OCI-LY3 (cell line): ENCODE data around the gene APOL1.

Source experiments
- H2AFZ ChIP-seq: fragments of 200-600, 300-600 bp; shearing (Covaris generic); 2 replicates; pipeline ENCODE4 v1.6.0; 2014; ENCODE audit warnings: antibody characterized with exemption, low read depth, low read length
- H3K27ac ChIP-seq: fragments of 200-600, 300-600 bp; sonication (generic); 2 replicates; pipeline ENCODE4 v1.5.1; 2014; ENCODE audit warnings: mild to moderate bottlenecking, low read length, moderate library complexity, mixed read lengths
- H3K27me3 ChIP-seq: fragments of 200-600, 300-600 bp; sonication (generic); 2 replicates; pipeline ENCODE4 v1.6.1; 2014; ENCODE audit warnings: low read depth, low read length, mixed read lengths
- H3K36me3 ChIP-seq: fragments of 200-600, 300-600 bp; sonication (generic); replicated peaks from 2 replicates; pipeline ENCODE3; 2014; ENCODE audit warnings: low read depth, low read length, mixed read lengths
- H3K4me1 ChIP-seq: fragments of 300-600, 200-600 bp; sonication (generic); 2 replicates; pipeline ENCODE4 v1.6.1; 2014; ENCODE audit warnings: low read length, mixed read lengths
- H3K4me2 ChIP-seq: fragments of 200-600, 300-600 bp; sonication (generic); 2 replicates; pipeline ENCODE4 v1.6.1; 2014; ENCODE audit warnings: low read length, mixed read lengths
- H3K4me3 ChIP-seq: fragments of 300-600, 200-600 bp; sonication (generic); 2 replicates; pipeline ENCODE4 v1.5.1; 2014; ENCODE audit warnings: antibody characterized with exemption, mild to moderate bottlenecking, low read length, moderate library complexity
- H3K79me2 ChIP-seq: fragments of 300-600, 200-600 bp; shearing (Covaris generic); 2 replicates; pipeline ENCODE4 v1.6.1; 2014; ENCODE audit warnings: mild to moderate bottlenecking, low read length, mixed read lengths
- H3K9ac ChIP-seq: fragments of 300-600, 200-600 bp; shearing (Covaris generic); 2 replicates; pipeline ENCODE4 v1.6.0; 2014; ENCODE audit warnings: mild to moderate bottlenecking, low read length, moderate library complexity
- H3K9me3 ChIP-seq: fragments of 200-600, 300-600 bp; shearing (Covaris generic); 2 replicates; pipeline ENCODE4 v1.6.1; 2014; ENCODE audit warnings: low read length, mixed read lengths; ENCODE audit not compliant: insufficient read depth
- H4K20me1 ChIP-seq: fragments of 200-600, 300-600 bp; sonication (generic); 2 replicates; pipeline ENCODE4 v1.6.1; 2016; ENCODE audit warnings: low read length, mixed read lengths; ENCODE audit not compliant: insufficient read depth
- EZH2phosphoT487 ChIP-seq: fragments of 200-600 bp; shearing (Covaris generic); IDR thresholded peaks from 2 replicates; pipeline ENCODE4 v1.6.1; 2018; ENCODE audit warnings: antibody characterized with exemption, mixed run types, low read depth
- TF ChIP-seq, protein P1 (sequence below): fragments of 200-600, 300-600 bp; sonication (generic); IDR thresholded peaks from 2 replicates; pipeline ENCODE4 v1.5.1; 2014; ENCODE audit warnings: antibody characterized with exemption, low read length, low read depth

The APOL1 gene

DNA sequence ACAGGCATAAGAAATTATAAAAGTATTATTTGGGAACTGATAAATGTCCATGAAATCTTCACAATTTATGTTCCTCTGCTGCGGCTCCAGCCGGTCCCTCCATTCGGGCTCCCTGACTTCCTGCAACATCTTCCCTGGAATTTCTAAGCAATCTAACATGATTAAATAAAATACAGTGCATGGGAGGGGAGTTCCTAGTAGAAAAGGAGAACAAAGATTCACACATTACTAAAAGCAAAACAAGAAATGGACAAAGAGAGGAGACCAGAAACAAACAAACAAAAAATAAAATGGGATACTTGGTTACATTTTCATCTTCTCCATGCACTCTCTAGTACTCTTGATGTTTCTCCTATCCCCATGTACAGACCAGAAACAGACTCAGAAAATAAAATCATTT, 42.7 kb upstream of the APOL1 start:
- H3K9me3 ChIP-seq, result no peaks in the 10 kb centered on the region; the same call in 1 of the 2 replicates
- TF ChIP-seq EZH2phosphoT487, result no peak
- TF ChIP-seq, protein P1, sequence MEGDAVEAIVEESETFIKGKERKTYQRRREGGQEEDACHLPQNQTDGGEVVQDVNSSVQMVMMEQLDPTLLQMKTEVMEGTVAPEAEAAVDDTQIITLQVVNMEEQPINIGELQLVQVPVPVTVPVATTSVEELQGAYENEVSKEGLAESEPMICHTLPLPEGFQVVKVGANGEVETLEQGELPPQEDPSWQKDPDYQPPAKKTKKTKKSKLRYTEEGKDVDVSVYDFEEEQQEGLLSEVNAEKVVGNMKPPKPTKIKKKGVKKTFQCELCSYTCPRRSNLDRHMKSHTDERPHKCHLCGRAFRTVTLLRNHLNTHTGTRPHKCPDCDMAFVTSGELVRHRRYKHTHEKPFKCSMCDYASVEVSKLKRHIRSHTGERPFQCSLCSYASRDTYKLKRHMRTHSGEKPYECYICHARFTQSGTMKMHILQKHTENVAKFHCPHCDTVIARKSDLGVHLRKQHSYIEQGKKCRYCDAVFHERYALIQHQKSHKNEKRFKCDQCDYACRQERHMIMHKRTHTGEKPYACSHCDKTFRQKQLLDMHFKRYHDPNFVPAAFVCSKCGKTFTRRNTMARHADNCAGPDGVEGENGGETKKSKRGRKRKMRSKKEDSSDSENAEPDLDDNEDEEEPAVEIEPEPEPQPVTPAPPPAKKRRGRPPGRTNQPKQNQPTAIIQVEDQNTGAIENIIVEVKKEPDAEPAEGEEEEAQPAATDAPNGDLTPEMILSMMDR, result no peak
- no peaks in the 10 kb centered on the region for H3K36me3 ChIP-seq
- H4K20me1 ChIP-seq, result no peaks in the 10 kb centered on the region
- H3K4me1 ChIP-seq, result peaks cover 27% of the 10 kb centered on the region
- H3K4me2 ChIP-seq, result no peak overlapping the region
- no peak overlapping the region for H3K9ac ChIP-seq
- no peak overlapping the region for H3K4me3 ChIP-seq
- H2AFZ ChIP-seq, result no peak overlapping the region
- H3K27me3 ChIP-seq, result peaks cover 12% of the 10 kb centered on the region; the same call in 1 of the 2 replicates
- no peak overlapping the region for H3K27ac ChIP-seq
- H3K79me2 ChIP-seq, result no peaks in the 10 kb centered on the region

DNA sequence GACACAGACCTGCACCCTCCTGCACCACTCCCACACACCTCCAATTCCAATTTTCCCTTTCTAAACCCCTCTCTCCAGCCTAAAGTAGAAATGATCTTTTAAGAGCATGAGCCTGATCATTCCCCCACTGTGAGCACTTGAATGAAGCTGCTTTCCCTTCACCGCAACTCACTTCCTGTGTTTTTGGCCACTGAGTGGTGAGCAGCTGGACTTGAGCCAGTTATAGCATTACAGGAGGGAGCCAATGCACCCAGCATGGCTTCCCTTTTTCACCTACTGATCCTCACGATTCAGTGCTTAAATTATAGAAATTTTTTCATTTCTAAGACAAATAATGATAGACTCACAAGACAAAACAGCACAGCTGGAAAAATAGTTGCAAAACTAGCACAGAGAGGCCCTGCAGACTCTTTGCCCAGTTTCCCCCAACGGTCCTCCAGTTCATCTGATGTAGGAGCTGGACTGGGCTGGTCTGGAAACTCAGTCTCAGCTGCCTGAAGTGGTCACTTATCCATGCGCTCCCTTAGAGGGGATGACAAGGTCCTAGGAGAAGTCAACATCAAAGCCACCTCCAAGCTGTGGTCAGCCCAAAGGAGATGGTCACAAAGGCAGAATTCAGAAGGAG, 41.6 kb upstream of the APOL1 start:
- no peak overlapping the region for H3K27ac ChIP-seq
- TF ChIP-seq EZH2phosphoT487, result no peak
- TF ChIP-seq, protein P1, result no peak
- peaks cover 27% of the 10 kb centered on the region for H3K4me1 ChIP-seq
- H3K9me3 ChIP-seq, result no peaks in the 10 kb centered on the region; the same call in 1 of the 2 replicates
- H2AFZ ChIP-seq, result no peak overlapping the region
- no peaks in the 10 kb centered on the region for H4K20me1 ChIP-seq
- no peak overlapping the region for H3K4me2 ChIP-seq
- H3K79me2 ChIP-seq, result no peaks in the 10 kb centered on the region
- H3K9ac ChIP-seq, result no peak overlapping the region
- H3K4me3 ChIP-seq, result no peak overlapping the region
- H3K36me3 ChIP-seq, result no peaks in the 10 kb centered on the region
- peaks cover 23% of the 10 kb centered on the region for H3K27me3 ChIP-seq

DNA sequence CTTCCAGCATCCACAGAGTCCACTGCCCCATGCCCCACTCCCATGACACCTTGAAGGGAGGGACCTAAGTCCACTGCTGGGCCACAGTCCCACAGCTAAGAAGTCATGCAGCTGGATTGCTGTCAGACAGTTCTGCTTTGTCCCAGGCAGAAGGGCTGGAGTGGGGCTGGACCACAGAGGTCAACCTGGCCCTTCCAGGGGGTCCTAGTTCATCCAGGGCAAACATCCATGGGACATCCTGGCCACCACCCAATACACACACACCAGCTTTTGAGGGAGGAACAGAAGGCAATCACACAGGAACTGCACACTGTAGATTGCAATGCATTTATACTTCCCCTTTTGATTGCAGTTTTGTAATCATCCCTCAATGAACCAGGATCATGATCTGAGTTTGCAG, 40.0 kb upstream of the APOL1 start:
- no peak for TF ChIP-seq EZH2phosphoT487
- TF ChIP-seq, protein P1, result no peak
- no peaks in the 10 kb centered on the region; the same call in 1 of the 2 replicates for H3K9me3 ChIP-seq
- H3K27me3 ChIP-seq, result peaks cover 33% of the 10 kb centered on the region
- no peak overlapping the region for H3K4me3 ChIP-seq
- no peak overlapping the region for H3K9ac ChIP-seq
- no peaks in the 10 kb centered on the region for H3K36me3 ChIP-seq
- no peaks in the 10 kb centered on the region for H4K20me1 ChIP-seq
- H3K79me2 ChIP-seq, result no peaks in the 10 kb centered on the region
- H3K27ac ChIP-seq, result no peak overlapping the region
- H3K4me1 ChIP-seq, result peaks cover 27% of the 10 kb centered on the region
- H3K4me2 ChIP-seq, result no peak overlapping the region
- H2AFZ ChIP-seq, result no peak overlapping the region

DNA sequence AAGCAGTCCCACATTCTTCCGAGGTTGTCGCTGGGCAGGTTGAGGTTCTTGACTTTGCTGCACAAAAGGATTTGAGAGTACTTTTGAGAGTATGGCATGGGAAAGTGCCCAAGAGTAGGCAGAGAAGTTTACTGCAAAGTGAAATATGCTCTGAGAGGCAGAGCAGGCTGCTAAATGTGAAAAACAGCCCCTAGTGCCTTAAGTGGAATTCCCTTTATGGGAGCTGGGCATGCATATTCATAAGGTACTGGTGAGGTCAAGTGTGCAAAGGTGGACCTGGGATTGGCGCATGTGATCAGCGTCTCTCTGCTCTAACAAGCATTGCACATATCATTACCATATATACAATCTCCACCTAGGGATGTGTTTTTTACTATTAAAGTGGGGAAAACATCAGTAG, 39.3 kb upstream of the APOL1 start:
- H3K4me3 ChIP-seq, result no peak overlapping the region
- TF ChIP-seq, protein P1, result no peak
- no peak for TF ChIP-seq EZH2phosphoT487
- no peaks in the 10 kb centered on the region; the same call in 1 of the 2 replicates for H3K9me3 ChIP-seq
- no peaks in the 10 kb centered on the region for H4K20me1 ChIP-seq
- H3K9ac ChIP-seq, result no peak overlapping the region
- peaks cover 33% of the 10 kb centered on the region for H3K27me3 ChIP-seq
- no peak overlapping the region for H3K27ac ChIP-seq
- H3K4me2 ChIP-seq, result no peak overlapping the region
- peaks cover 27% of the 10 kb centered on the region for H3K4me1 ChIP-seq
- H3K79me2 ChIP-seq, result no peaks in the 10 kb centered on the region
- no peak overlapping the region for H2AFZ ChIP-seq
- no peaks in the 10 kb centered on the region for H3K36me3 ChIP-seq
